HEK293 (cell line): ENCODE measurements around the gene ZBED3.
A peak's percentile ranks its signal among the peaks of the same experiment; 100 is the strongest.

Experiments used
- CTCF ChIA-PET: fragments of 350-600 bp; formaldehyde crosslinking; extraction: SDS; loops from one replicate; lab custom pipeline; 2021; ENCODE audit warnings: antibody characterized with exemption; lab: Yijun Ruan, JAX
- POLR2A ChIA-PET: fragments of 300-600 bp; formaldehyde crosslinking; extraction: SDS; loops from one replicate; lab custom pipeline; 2020; ENCODE audit warnings: antibody characterized with exemption, inconsistent platforms; lab: Yijun Ruan, JAX
- H3K27ac ChIP-seq: fragments of 200-500 bp; sonication (Bioruptor generic); 2 replicates; pipeline ENCODE4 v1.5.1; 2014; ENCODE audit warnings: low read depth, low read length, control low read depth, inconsistent platforms; ENCODE audit errors: extremely low read depth
- H3K36me3 ChIP-seq, 2 experiments: fragments of 200-500 bp in 1 of 2; sonication (Bioruptor generic) in 1 of 2; 1 replicate in 1 of 2; 2 replicates in 1 of 2; pipeline ENCODE4 v1.5.1; 2014 to 2017; ENCODE audit warnings: inconsistent platforms in 2 of 2, low read length in 2 of 2; ENCODE audit not compliant: control insufficient read depth in 2 of 2, insufficient read depth in 1 of 2
- H3K4me1 ChIP-seq: fragments of 200-500 bp; sonication (Bioruptor generic); 2 replicates; pipeline ENCODE4 v1.5.1; 2014; ENCODE audit warnings: mild to moderate bottlenecking, low read length, inconsistent platforms; ENCODE audit not compliant: control insufficient read depth, insufficient read depth
- H3K4me3 ChIP-seq: 2 replicates; pipeline ENCODE4 v1.5.1; 2011; ENCODE audit warnings: low read depth, mild to moderate bottlenecking, control low read depth, low read length, moderate library complexity
- H3K9me3 ChIP-seq: fragments of 200-500 bp; sonication (Bioruptor generic); 2 replicates; pipeline ENCODE4 v1.5.1; 2014; ENCODE audit warnings: low read depth, low read length, inconsistent platforms; ENCODE audit not compliant: control insufficient read depth, insufficient read depth
- EGR2 ChIP-seq: fragments of 450-650 bp; formaldehyde crosslinking; IDR thresholded peaks from 2 replicates; pipeline ENCODE4 v1.5.1; 2016; ENCODE audit warnings: low read depth, missing biosample characterization, missing genetic modification characterization
- HOXD13 ChIP-seq: sonication (generic); formaldehyde crosslinking; IDR thresholded peaks from 2 replicates; pipeline ENCODE4 v1.8.0; 2022; ENCODE audit warnings: missing genetic modification reagents, borderline replicate concordance
- IKZF3 ChIP-seq: fragments of 450-650 bp; IDR thresholded peaks from 2 replicates; pipeline ENCODE4 v1.5.0; 2018; ENCODE audit warnings: missing biosample characterization, mild to moderate bottlenecking, missing genetic modification characterization, moderate library complexity
- MZF1 ChIP-seq: fragments of 450-650 bp; formaldehyde crosslinking; IDR thresholded peaks from 2 replicates; pipeline ENCODE4 v1.5.1; 2017; ENCODE audit warnings: missing biosample characterization, missing genetic modification characterization, borderline replicate concordance
- OSR2 ChIP-seq: fragments of 450-650 bp; formaldehyde crosslinking; IDR thresholded peaks from 2 replicates; pipeline ENCODE4 v1.5.1; 2016; ENCODE audit warnings: missing biosample characterization, missing genetic modification characterization
- PRDM10 ChIP-seq: fragments of 450-650 bp; formaldehyde crosslinking; IDR thresholded peaks from 2 replicates; pipeline ENCODE4 v1.5.1; 2016; ENCODE audit warnings: missing biosample characterization, missing genetic modification characterization
- REST ChIP-seq: fragments of 450-650 bp; formaldehyde crosslinking; IDR thresholded peaks from 2 replicates; pipeline ENCODE4 v1.5.1; 2016; ENCODE audit warnings: missing biosample characterization, missing genetic modification characterization
- SCRT1 ChIP-seq: fragments of 450-650 bp; formaldehyde crosslinking; IDR thresholded peaks from 2 replicates; pipeline ENCODE4 v1.5.1; 2016; ENCODE audit warnings: missing biosample characterization, missing genetic modification characterization, borderline replicate concordance
- SCRT2 ChIP-seq: fragments of 450-650 bp; formaldehyde crosslinking; IDR thresholded peaks from 2 replicates; pipeline ENCODE4 v1.5.1; 2016; ENCODE audit warnings: missing biosample characterization, missing genetic modification characterization
- WT1 ChIP-seq: fragments of 450-650 bp; formaldehyde crosslinking; IDR thresholded peaks from 2 replicates; pipeline ENCODE4 v1.5.1; 2016; ENCODE audit warnings: missing biosample characterization, missing genetic modification characterization
- ZBTB17 ChIP-seq: fragments of 450-650 bp; formaldehyde crosslinking; IDR thresholded peaks from 2 replicates; pipeline ENCODE4 v1.5.1; 2016; ENCODE audit warnings: missing biosample characterization, missing genetic modification characterization
- ZBTB21 ChIP-seq: fragments of 450-650 bp; formaldehyde crosslinking; IDR thresholded peaks from 2 replicates; pipeline ENCODE4 v1.5.1; 2017; ENCODE audit warnings: missing biosample characterization, missing genetic modification characterization
- ZBTB44 ChIP-seq: fragments of 450-650 bp; IDR thresholded peaks from 2 replicates; pipeline ENCODE4 v1.5.1; 2018; ENCODE audit warnings: missing biosample characterization, mild to moderate bottlenecking, missing genetic modification characterization
- ZFP37 ChIP-seq: fragments of 450-650 bp; formaldehyde crosslinking; IDR thresholded peaks from 2 replicates; pipeline ENCODE4 v1.5.1; 2016; ENCODE audit warnings: missing biosample characterization, missing genetic modification characterization
- ZIC2 ChIP-seq: fragments of 450-650 bp; formaldehyde crosslinking; IDR thresholded peaks from 2 replicates; pipeline ENCODE4 v1.5.1; 2016; ENCODE audit warnings: missing biosample characterization, missing genetic modification characterization
- ZNF184 ChIP-seq: fragments of 450-650 bp; IDR thresholded peaks from 2 replicates; pipeline ENCODE4 v1.5.1; 2018; ENCODE audit warnings: missing biosample characterization, mild to moderate bottlenecking, missing genetic modification characterization
- ZNF292 ChIP-seq: fragments of 450-650 bp; formaldehyde crosslinking; IDR thresholded peaks from 2 replicates; pipeline ENCODE4 v1.5.1; 2016; ENCODE audit warnings: low read depth, missing biosample characterization, missing genetic modification characterization, borderline replicate concordance
- ZNF324 ChIP-seq: fragments of 450-650 bp; formaldehyde crosslinking; IDR thresholded peaks from 2 replicates; pipeline ENCODE4 v1.5.1; 2016; ENCODE audit warnings: missing biosample characterization, missing genetic modification characterization
- ZNF37A ChIP-seq: fragments of 450-650 bp; IDR thresholded peaks from 2 replicates; pipeline ENCODE4 v1.5.1; 2018; ENCODE audit warnings: missing biosample characterization, missing genetic modification characterization
- ZNF394 ChIP-seq: fragments of 450-650 bp; formaldehyde crosslinking; IDR thresholded peaks from 2 replicates; pipeline ENCODE4 v1.5.1; 2016; ENCODE audit warnings: missing biosample characterization, missing genetic modification characterization, mild to moderate bottlenecking, moderate library complexity, borderline replicate concordance
- ZNF48 ChIP-seq: fragments of 450-650 bp; formaldehyde crosslinking; IDR thresholded peaks from 2 replicates; pipeline ENCODE4 v1.5.1; 2016; ENCODE audit warnings: missing biosample characterization, missing genetic modification characterization
- ZNF521 ChIP-seq: fragments of 450-650 bp; formaldehyde crosslinking; IDR thresholded peaks from 2 replicates; pipeline ENCODE4 v1.5.1; 2017; ENCODE audit warnings: missing biosample characterization, mild to moderate bottlenecking, missing genetic modification characterization
- ZNF530 ChIP-seq: fragments of 450-650 bp; formaldehyde crosslinking; IDR thresholded peaks from 2 replicates; pipeline ENCODE4 v1.5.1; 2016; ENCODE audit warnings: low read depth, missing biosample characterization, missing genetic modification characterization
- ZNF544 ChIP-seq: fragments of 450-650 bp; formaldehyde crosslinking; IDR thresholded peaks from 2 replicates; pipeline ENCODE4 v1.5.0; 2017; ENCODE audit warnings: missing biosample characterization, missing genetic modification characterization
- ZNF580 ChIP-seq: fragments of 450-650 bp; formaldehyde crosslinking; IDR thresholded peaks from 2 replicates; pipeline ENCODE4 v1.5.1; 2016; ENCODE audit warnings: missing biosample characterization, missing genetic modification characterization
- ZNF629 ChIP-seq: fragments of 450-650 bp; formaldehyde crosslinking; IDR thresholded peaks from 2 replicates; pipeline ENCODE4 v1.5.1; 2017; ENCODE audit warnings: missing biosample characterization, missing genetic modification characterization
- ZNF677 ChIP-seq: fragments of 450-650 bp; IDR thresholded peaks from 2 replicates; pipeline ENCODE4 v1.5.0; 2018; ENCODE audit warnings: missing biosample characterization, mild to moderate bottlenecking, missing genetic modification characterization, moderate library complexity

ZBED3 gene

GRCh38 chr5:77095189-77095588, 8.1 kb upstream of the ZBED3 start (continued):
- TF ChIP-seq PRDM10 (tag by site-specific recombination) (no peak), ZNF530 (tag by site-specific recombination) (no peak), ZNF544 (tag by site-specific recombination) (no peak), ZNF292 (no peak)
- TF ChIP-seq, all 188 proteins: peak for 0

GRCh38 chr5:77087484-77088261, 588 bp upstream of the ZBED3 start:
- TF ChIP-seq ZNF394 (tag by site-specific recombination) (0 out of 2 replicates have a peak, but pooled peaks have one; percentile 1), EGR2 (tag by site-specific recombination) (no peak), HOXD13 (CRISPR knock-in tag) (0 out of 2 replicates have a peak, but pooled peaks have one; percentile 1), ZNF37A (tag by site-specific recombination) (no peak), ZBTB44 (tag by site-specific recombination) (no peak), REST (tag by site-specific recombination) (0 out of 2 replicates have a peak, but pooled peaks have one; percentile 15), SCRT2 (peak; percentile 92), ZNF48 (tag by site-specific recombination) (no peak), MZF1 (tag by site-specific recombination) (peak; percentile 73; the same call in 1 of the 2 replicates), ZBTB17 (peak; percentile 63; the same call in 1 of the 2 replicates), ZNF521 (tag by site-specific recombination) (no peak), ZBTB21 (tag by site-specific recombination) (0 out of 2 replicates have a peak, but pooled peaks have one; percentile 8), WT1 (tag by site-specific recombination) (no peak), OSR2 (no peak), ZNF580 (tag by site-specific recombination) (peak; percentile 1; the same call in 1 of the 2 replicates), ZIC2 (tag by site-specific recombination) (no peak), IKZF3 (tag by site-specific recombination) (peak; percentile 70; the same call in 1 of the 2 replicates), ZNF184 (tag by site-specific recombination) (no peak), SCRT1 (tag by site-specific recombination) (peak; percentile 18; the same call in 1 of the 2 replicates), ZNF629 (tag by site-specific recombination) (peak; percentile 28), ZNF677 (tag by site-specific recombination) (peak; percentile 77), ZFP37 (tag by site-specific recombination) (0 out of 2 replicates have a peak, but pooled peaks have one; percentile 16), ZNF324 (0 out of 2 replicates have a peak, but pooled peaks have one; percentile 2)
- TF ChIP-seq, all 188 proteins: peak for 14
- Histone ChIP-seq H3K9me3 (no peaks in the 10 kb centered on the region), H3K4me1 (peaks cover 6% of the 10 kb centered on the region), H3K36me3 (peaks cover 0 to 18% of the 10 kb centered on the region in 2 experiments; a peak in 2 of 3 replicates), H3K4me3 (peak overlapping the region; percentile 81), H3K27ac (peak overlapping the region; percentile 97; the same call in 1 of the 2 replicates)
- ChIA-PET CTCF (interaction anchor here (0.7 to 3.6 kb wide), 3 partner anchors 10 to 37 kb away, joined by 3 to 33 read pairs (median 4); no protein-coding TSS in a partner anchor), POLR2A (interaction anchor here (0.6 to 1.7 kb wide), 3 partner anchors 10 to 404 kb away, joined by 4 to 10 read pairs (median 8); partner anchors contain the start of gene WDR41)
